Measurements from ENCODE around the gene FHIT. TPM values are rescaled to one million over a fixed set of nuclear protein-coding genes. Genes with fewer than 3 reads are reported as not detected.

Gene FHIT
- total and polyA plus RNA-seq, 4 donors, result 2.1 to 14.7 (median 6.6) TPM

DNA sequence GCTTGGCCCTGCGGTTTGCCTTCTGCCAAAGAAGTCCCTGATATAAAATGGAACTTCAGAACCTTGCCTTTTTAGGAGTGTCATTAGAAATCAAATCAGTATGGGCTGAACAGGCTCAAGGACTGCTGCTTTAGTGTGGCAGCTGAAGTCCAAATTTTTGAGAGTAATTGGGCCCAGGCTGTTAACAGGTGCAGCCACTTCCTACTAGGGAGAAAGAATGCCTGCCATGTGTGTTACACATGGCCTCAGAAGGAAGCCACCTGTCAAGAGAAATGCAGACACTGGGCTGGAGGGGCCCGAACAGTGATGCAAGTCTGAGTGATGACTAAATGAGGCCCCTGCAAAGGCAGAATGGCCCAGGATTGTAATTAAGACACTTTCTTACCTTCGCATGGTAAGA, 1414.7 kb downstream of the FHIT start:
- Histone ChIP-seq H3K9ac (ENCODE audit: low read depth in 1 of 2, low read length in 2 of 2) (no peak overlapping the region), H3K27me3 (ENCODE audit: control insufficient read depth in 4 of 4, insufficient read depth in 4 of 4, low read length in 3 of 4) (no peaks in the 10 kb centered on the region), H3K4me3 (ENCODE audit: low read depth in 1 of 3, low read length in 3 of 3) (no peak overlapping the region), H3K4me1 (ENCODE audit: control insufficient read depth in 4 of 4, insufficient read depth in 4 of 4, low read length in 3 of 4) (no peaks in the 10 kb centered on the region), H3K36me3 (ENCODE audit: control insufficient read depth in 4 of 4, insufficient read depth in 3 of 4, low read depth in 1 of 4, low read length in 3 of 4) (no peaks in the 10 kb centered on the region), H3K9me3 (ENCODE audit: control insufficient read depth in 4 of 4, low read length in 3 of 4) (peaks cover 0 to 2% (median 0%) of the 10 kb centered on the region in 4 donors), H3K27ac (ENCODE audit: low read depth in 1 of 2, low read length in 2 of 2) (no peak overlapping the region)
- 92% methylated on average over 3 of the region's 3 CpGs for WGBS
- TF ChIP-seq RXRA (IDR thresholded peaks at IDR 0.05) (no peak), FOXA1 (IDR thresholded peaks at IDR 0.05) (no peak), JUND (IDR thresholded peaks at IDR 0.05) (no peak), REST (IDR thresholded peaks at IDR 0.05) (no peak), HNF4G (IDR thresholded peaks at IDR 0.05) (no peak), EGR1 (IDR thresholded peaks at IDR 0.05; ENCODE audit: low read depth in 2 of 2) (no peak), HNF4A (conservative IDR thresholded peaks at IDR 0.05) (no peak), FOXA2 (IDR thresholded peaks at IDR 0.05) (no peak), TAF1 (conservative IDR thresholded peaks at IDR 0.05) (no peak), YY1 (IDR thresholded peaks at IDR 0.05) (no peak), ZBTB33 (IDR thresholded peaks at IDR 0.05) (no peak), NR2F2 (IDR thresholded peaks at IDR 0.05) (no peak), RAD21 (IDR thresholded peaks at IDR 0.05) (no peak)
- TF ChIP-seq, protein P1, sequence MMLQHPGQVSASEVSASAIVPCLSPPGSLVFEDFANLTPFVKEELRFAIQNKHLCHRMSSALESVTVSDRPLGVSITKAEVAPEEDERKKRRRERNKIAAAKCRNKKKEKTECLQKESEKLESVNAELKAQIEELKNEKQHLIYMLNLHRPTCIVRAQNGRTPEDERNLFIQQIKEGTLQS (IDR thresholded peaks at IDR 0.05), result no peak
- no peak for DNase-seq (ENCODE audit: low spot score)

GRCh38 chr3:59832702-59833101, 1418.5 kb downstream of the FHIT start:
- Histone ChIP-seq H3K27ac (ENCODE audit: low read depth in 1 of 2, low read length in 2 of 2) (no peak overlapping the region), H3K9ac (ENCODE audit: low read depth in 1 of 2, low read length in 2 of 2) (no peak overlapping the region), H3K27me3 (ENCODE audit: control insufficient read depth in 4 of 4, insufficient read depth in 4 of 4, low read length in 3 of 4) (no peaks in the 10 kb centered on the region), H3K4me1 (ENCODE audit: control insufficient read depth in 4 of 4, insufficient read depth in 4 of 4, low read length in 3 of 4) (no peaks in the 10 kb centered on the region), H3K4me3 (ENCODE audit: low read depth in 1 of 3, low read length in 3 of 3) (no peak overlapping the region), H3K9me3 (ENCODE audit: control insufficient read depth in 4 of 4, low read length in 3 of 4) (peaks cover 0 to 2% (median 0%) of the 10 kb centered on the region in 4 donors), H3K36me3 (ENCODE audit: control insufficient read depth in 4 of 4, insufficient read depth in 3 of 4, low read depth in 1 of 4, low read length in 3 of 4) (no peaks in the 10 kb centered on the region)
- no peak for DNase-seq (ENCODE audit: low spot score)
- 91% methylated on average over 3 of the region's 3 CpGs for WGBS
- TF ChIP-seq HNF4G (IDR thresholded peaks at IDR 0.05), result no peak
- no peak for TF ChIP-seq EGR1 (IDR thresholded peaks at IDR 0.05; ENCODE audit: low read depth in 2 of 2)
- TF ChIP-seq REST (IDR thresholded peaks at IDR 0.05), result no peak
- TF ChIP-seq FOXA2 (IDR thresholded peaks at IDR 0.05), result no peak
- TF ChIP-seq NR2F2 (IDR thresholded peaks at IDR 0.05), result no peak
- TF ChIP-seq GABPA (IDR thresholded peaks at IDR 0.05 in 1 of 2, conservative IDR thresholded peaks at IDR 0.05 in 1 of 2), result no peak
- TF ChIP-seq CTCF (IDR thresholded peaks at IDR 0.05; ENCODE audit: low read depth, low read length, missing input control), result no peak

Data from liver (tissue), 9 donors.